ENCODE data around the gene ITGB5. TPM values are rescaled to one million over a fixed set of nuclear protein-coding genes. Genes with fewer than 3 reads are reported as not detected.
A peak's percentile ranks its signal among the peaks of the same experiment; 100 is the strongest.
"Not testable (repeated sequence)": the region's sequence is repeated elsewhere in the genome, so short reads cannot be mapped to it uniquely, and the experiment has no call there.

ITGB5 gene
- total RNA-seq, 1 experiment from 2014 or later, result 225 TPM

- no peak overlapping the region for H3K27ac Mint-ChIP-seq (ENCODE audit: unreplicated experiment)
- no peak overlapping the region for H3K4me3 Mint-ChIP-seq (ENCODE audit: low read depth, unreplicated experiment)
- no peaks in the 10 kb centered on the region for H3K27me3 Mint-ChIP-seq (ENCODE audit: unreplicated experiment)
- BruUV-seq (replicated peaks), result no TSS peak
- CTCF ChIA-PET, result no interaction called here
- TF ChIP-seq CTCF (IDR thresholded peaks at IDR 0.05; ENCODE audit: unreplicated experiment), result no peak
- peak; percentile 46 for DNase-seq
- H3K4me1 Mint-ChIP-seq (ENCODE audit: low read depth, unreplicated experiment), result peaks cover 20% of the 10 kb centered on the region
- intact Hi-C loops (cut with micrococcal nuclease; ENCODE audit: unreplicated experiment), result no loop called here
- H3K36me3 Mint-ChIP-seq (ENCODE audit: insufficient read depth, unreplicated experiment), result peaks cover 30% of the 10 kb centered on the region
- no peaks in the 10 kb centered on the region for H3K9me3 Mint-ChIP-seq (ENCODE audit: low read depth, unreplicated experiment)
These were observed 94.0 kb downstream of the ITGB5 start for GRCh38 chr3:124793054-124793739.

- no peaks in the 10 kb centered on the region for H3K9me3 Mint-ChIP-seq (ENCODE audit: low read depth, unreplicated experiment)
- H3K4me3 Mint-ChIP-seq (ENCODE audit: low read depth, unreplicated experiment), result no peak overlapping the region
- intact Hi-C loops (cut with micrococcal nuclease; ENCODE audit: unreplicated experiment), result no loop called here
- no peak for TF ChIP-seq CTCF (IDR thresholded peaks at IDR 0.05; ENCODE audit: unreplicated experiment)
- CTCF ChIA-PET, result no interaction called here
- no peak overlapping the region for H3K27ac Mint-ChIP-seq (ENCODE audit: unreplicated experiment)
- BruUV-seq (replicated peaks), result no TSS peak
- no peaks in the 10 kb centered on the region for H3K27me3 Mint-ChIP-seq (ENCODE audit: unreplicated experiment)
- H3K36me3 Mint-ChIP-seq (ENCODE audit: insufficient read depth, unreplicated experiment), result peaks cover 30% of the 10 kb centered on the region
- DNase-seq, result no peak
- peaks cover 20% of the 10 kb centered on the region for H3K4me1 Mint-ChIP-seq (ENCODE audit: low read depth, unreplicated experiment)
These were observed 94.7 kb downstream of the ITGB5 start for GRCh38 chr3:124792341-124793040.

- intact Hi-C loops (cut with micrococcal nuclease; ENCODE audit: unreplicated experiment), result no loop called here
- Mint-ChIP-seq H3K4me1 (ENCODE audit: low read depth, unreplicated experiment) (peaks cover 27% of the 10 kb centered on the region), H3K4me3 (ENCODE audit: low read depth, unreplicated experiment) (no peak overlapping the region), H3K27me3 (ENCODE audit: unreplicated experiment) (no peaks in the 10 kb centered on the region), H3K27ac (ENCODE audit: unreplicated experiment) (no peak overlapping the region), H3K36me3 (ENCODE audit: insufficient read depth, unreplicated experiment) (peaks cover 24% of the 10 kb centered on the region), H3K9me3 (ENCODE audit: low read depth, unreplicated experiment) (no peaks in the 10 kb centered on the region)
- CTCF ChIA-PET, result no interaction called here
- no peak for TF ChIP-seq CTCF (IDR thresholded peaks at IDR 0.05; ENCODE audit: unreplicated experiment)
- no TSS peak for BruUV-seq (replicated peaks)
- DNase-seq, result no peak
These were observed 95.5 kb downstream of the ITGB5 start for GRCh38 chr3:124791639-124792151.

- Mint-ChIP-seq H3K9me3 (ENCODE audit: low read depth, unreplicated experiment) (no peaks in the 10 kb centered on the region), H3K27ac (ENCODE audit: unreplicated experiment) (no peak overlapping the region), H3K4me3 (ENCODE audit: low read depth, unreplicated experiment) (no peak overlapping the region), H3K4me1 (ENCODE audit: low read depth, unreplicated experiment) (peaks cover 32% of the 10 kb centered on the region), H3K36me3 (ENCODE audit: insufficient read depth, unreplicated experiment) (peaks cover 20% of the 10 kb centered on the region), H3K27me3 (ENCODE audit: unreplicated experiment) (no peaks in the 10 kb centered on the region)
- no peak for DNase-seq
- intact Hi-C loops (cut with micrococcal nuclease; ENCODE audit: unreplicated experiment), result no loop called here
- CTCF ChIA-PET, result no interaction called here
- no TSS peak for BruUV-seq (replicated peaks)
- TF ChIP-seq CTCF (IDR thresholded peaks at IDR 0.05; ENCODE audit: unreplicated experiment), result no peak
These were observed 96.0 kb downstream of the ITGB5 start for GRCh38 chr3:124791142-124791541.

GRCh38 chr3:124789103-124789502 is 98.1 kb downstream of the ITGB5 start:
- Mint-ChIP-seq H3K4me1 (ENCODE audit: low read depth, unreplicated experiment) (peaks cover 23% of the 10 kb centered on the region), H3K36me3 (ENCODE audit: insufficient read depth, unreplicated experiment) (peaks cover 23% of the 10 kb centered on the region)
- H3K27ac Mint-ChIP-seq (ENCODE audit: unreplicated experiment); BruUV-seq (replicated peaks); H3K27me3 Mint-ChIP-seq (ENCODE audit: unreplicated experiment); H3K9me3 Mint-ChIP-seq (ENCODE audit: low read depth, unreplicated experiment); CTCF ChIA-PET; DNase-seq; H3K4me3 Mint-ChIP-seq (ENCODE audit: low read depth, unreplicated experiment): not testable (repeated sequence)
- intact Hi-C loops (cut with micrococcal nuclease; ENCODE audit: unreplicated experiment), result loop anchor here (2.0 kb wide), 1 partner anchor 46 kb away; no protein-coding TSS in a partner anchor

All from Calu3 (cell line).